ENCODE data around the gene SYCP2. TPM values are rescaled to one million over a fixed set of nuclear protein-coding genes. Genes with fewer than 3 reads are reported as not detected.

The SYCP2 gene, protein sequence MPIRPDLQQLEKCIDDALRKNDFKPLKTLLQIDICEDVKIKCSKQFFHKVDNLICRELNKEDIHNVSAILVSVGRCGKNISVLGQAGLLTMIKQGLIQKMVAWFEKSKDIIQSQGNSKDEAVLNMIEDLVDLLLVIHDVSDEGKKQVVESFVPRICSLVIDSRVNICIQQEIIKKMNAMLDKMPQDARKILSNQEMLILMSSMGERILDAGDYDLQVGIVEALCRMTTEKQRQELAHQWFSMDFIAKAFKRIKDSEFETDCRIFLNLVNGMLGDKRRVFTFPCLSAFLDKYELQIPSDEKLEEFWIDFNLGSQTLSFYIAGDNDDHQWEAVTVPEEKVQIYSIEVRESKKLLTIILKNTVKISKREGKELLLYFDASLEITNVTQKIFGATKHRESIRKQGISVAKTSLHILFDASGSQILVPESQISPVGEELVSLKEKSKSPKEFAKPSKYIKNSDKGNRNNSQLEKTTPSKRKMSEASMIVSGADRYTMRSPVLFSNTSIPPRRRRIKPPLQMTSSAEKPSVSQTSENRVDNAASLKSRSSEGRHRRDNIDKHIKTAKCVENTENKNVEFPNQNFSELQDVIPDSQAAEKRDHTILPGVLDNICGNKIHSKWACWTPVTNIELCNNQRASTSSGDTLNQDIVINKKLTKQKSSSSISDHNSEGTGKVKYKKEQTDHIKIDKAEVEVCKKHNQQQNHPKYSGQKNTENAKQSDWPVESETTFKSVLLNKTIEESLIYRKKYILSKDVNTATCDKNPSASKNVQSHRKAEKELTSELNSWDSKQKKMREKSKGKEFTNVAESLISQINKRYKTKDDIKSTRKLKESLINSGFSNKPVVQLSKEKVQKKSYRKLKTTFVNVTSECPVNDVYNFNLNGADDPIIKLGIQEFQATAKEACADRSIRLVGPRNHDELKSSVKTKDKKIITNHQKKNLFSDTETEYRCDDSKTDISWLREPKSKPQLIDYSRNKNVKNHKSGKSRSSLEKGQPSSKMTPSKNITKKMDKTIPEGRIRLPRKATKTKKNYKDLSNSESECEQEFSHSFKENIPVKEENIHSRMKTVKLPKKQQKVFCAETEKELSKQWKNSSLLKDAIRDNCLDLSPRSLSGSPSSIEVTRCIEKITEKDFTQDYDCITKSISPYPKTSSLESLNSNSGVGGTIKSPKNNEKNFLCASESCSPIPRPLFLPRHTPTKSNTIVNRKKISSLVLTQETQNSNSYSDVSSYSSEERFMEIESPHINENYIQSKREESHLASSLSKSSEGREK (N-terminal part only)
- total RNA-seq, result 1.6 and 3.0 TPM in 2 replicates

DNA sequence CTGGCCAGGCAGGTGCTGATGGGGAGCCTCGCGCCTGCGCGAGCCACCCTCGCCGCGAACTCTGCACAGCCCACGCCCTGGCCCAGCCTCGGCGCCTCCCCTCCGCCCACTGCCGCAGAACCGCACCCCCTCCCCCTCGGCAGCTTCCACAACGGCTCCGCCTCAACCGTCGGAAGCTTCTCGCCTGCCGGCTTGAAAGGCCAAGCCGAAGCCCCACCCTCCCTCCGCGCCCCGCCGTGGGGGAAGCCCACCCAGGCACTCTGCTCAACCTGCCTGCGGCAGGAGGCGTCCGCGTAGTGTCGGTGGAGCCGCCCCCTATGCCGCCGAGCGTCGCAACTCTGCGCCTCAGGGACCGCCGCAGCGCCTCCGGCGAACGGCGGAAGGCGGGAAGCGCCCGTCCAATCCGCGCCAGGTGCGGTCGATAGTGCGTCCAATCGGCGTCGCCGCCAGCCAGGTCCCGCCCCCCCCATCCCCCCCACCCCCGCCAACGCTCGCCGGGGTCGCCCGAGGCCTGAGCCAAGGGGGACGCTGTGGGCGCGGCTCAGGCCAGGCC, at the start of gene SYCP2:
Gene SYCP2, minus strand, starts transcription at position 342 of the 553 bp plus-strand sequence. CDS start 11,224 bp downstream, outside the sequence.
- no peak for TF ChIP-seq CTCF (IDR thresholded peaks at IDR 0.05; ENCODE audit: insufficient read depth, low read depth, low read length)
- H3K4me3 ChIP-seq (ENCODE audit: low read depth, low read length), result peak within 1 kb of the TSS; percentile 71
- peak; percentile 34 for DNase-seq (ENCODE audit: low read depth)

- no peak for TF ChIP-seq CTCF (IDR thresholded peaks at IDR 0.05; ENCODE audit: insufficient read depth, low read depth, low read length)
- no peak overlapping the region for H3K4me3 ChIP-seq (ENCODE audit: low read depth, low read length)
- no peak for DNase-seq (ENCODE audit: low read depth)
Measured at GRCh38 chr20:59983076-59983475, 49.6 kb upstream of the SYCP2 start.

DNA sequence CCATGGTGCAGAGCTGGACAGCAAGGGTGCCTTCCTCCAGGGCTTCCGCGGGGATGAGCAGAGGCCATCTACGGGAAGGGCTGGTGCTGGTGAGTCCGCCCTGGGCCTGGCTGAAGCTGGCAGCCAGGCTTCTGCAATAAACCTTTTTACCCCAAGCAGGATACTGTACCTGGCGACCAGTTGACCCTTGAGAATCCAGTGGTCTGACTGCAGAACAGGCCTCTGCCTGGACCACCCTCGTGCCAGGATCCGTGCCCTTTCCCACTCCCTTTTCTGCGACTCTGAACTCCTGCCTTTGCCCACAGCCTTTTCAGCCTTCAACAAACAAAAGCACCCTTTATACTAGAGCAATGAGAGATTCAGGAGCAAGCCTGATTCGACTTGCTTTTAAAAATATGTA, 43.6 kb upstream of the SYCP2 start:
- no peak for TF ChIP-seq CTCF (IDR thresholded peaks at IDR 0.05; ENCODE audit: insufficient read depth, low read depth, low read length)
- DNase-seq (ENCODE audit: low read depth), result no peak
- no peak overlapping the region for H3K4me3 ChIP-seq (ENCODE audit: low read depth, low read length)

DNA sequence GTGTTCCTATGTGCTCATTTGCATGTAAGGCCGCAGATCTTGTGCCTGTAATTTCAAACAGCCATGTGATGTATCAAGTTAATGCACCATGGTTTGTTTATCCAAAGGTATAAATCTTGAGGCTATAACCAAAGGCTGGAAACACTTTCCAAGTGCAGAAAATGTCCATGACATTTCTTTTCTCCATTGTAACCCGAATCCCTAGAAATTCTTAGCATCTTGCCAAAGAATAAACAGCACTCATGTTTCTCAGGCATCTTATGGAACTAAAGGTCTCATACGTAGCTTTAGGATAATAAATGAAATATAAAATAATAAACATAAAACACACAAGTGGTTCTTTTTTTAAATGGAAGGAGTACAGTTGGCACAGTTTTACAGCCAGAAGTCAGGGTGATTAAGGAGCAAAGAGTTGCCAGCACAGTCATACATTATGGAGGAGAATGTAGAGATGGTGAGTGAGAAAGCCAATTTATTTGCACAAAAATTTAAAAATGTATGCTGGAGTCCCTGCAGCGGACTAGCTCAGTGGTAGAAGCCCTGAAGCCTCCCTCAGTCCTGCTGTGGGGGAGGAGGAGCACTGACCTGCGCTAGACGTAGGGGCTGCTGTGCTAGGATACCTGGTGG, 42.8 kb upstream of the SYCP2 start:
- TF ChIP-seq CTCF (IDR thresholded peaks at IDR 0.05; ENCODE audit: insufficient read depth, low read depth, low read length), result no peak
- no peak for DNase-seq (ENCODE audit: low read depth)
- H3K4me3 ChIP-seq (ENCODE audit: low read depth, low read length), result no peak overlapping the region

DNA sequence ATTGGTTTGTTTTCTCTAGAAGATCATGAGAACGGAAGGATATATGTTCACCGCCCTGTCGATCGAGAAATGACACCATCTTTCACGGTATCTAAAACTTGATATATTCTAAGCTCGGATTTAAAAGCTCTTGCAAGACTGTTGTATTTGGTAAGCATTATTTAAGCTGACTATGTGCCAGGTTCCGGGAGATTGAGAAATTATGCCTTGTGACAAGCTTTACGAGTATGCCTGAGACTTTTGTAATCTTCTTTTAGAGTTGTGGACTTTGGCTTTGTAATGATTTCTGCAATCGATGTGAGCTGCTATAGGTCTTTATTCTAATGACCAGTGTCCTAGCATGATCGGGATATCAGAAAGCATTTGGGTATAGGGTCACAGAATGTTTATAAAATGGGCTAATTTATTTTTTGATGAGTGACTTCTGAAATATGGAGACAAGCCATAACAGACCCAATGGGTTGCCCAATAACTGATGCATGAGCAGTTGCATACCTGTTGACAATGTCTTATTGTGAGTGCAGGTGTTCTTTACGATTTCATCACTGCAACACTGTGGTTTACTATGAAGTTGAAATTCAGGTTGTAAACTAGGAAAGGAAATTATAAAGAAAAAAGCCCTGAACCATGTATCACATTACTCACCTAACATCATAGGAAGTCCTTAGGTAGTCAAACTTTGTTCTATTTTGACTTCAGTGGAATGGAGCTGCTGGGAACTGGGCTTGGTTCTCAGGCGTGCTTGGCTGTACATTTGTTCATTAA, 38.8 kb upstream of the SYCP2 start:
- DNase-seq (ENCODE audit: low read depth), result no peak
- H3K4me3 ChIP-seq (ENCODE audit: low read depth, low read length), result no peak overlapping the region
- no peak for TF ChIP-seq CTCF (IDR thresholded peaks at IDR 0.05; ENCODE audit: insufficient read depth, low read depth, low read length)
